Limb (tissue), 2 donors: ENCODE measurements around the gene C6.
A peak's percentile ranks its signal among the peaks of the same experiment; 100 is the strongest.
"Not testable (repeated sequence)": the region's sequence is repeated elsewhere in the genome, so short reads cannot be mapped to it uniquely, and the experiment has no call there.

Experiments used
- DNase-seq, 2 donors: peaks; one replicate each; pipeline ENCODE4 v3.0.0-alpha.2; 2016; ENCODE audit errors: extremely low spot score in 2 of 2

The C6 gene

DNA sequence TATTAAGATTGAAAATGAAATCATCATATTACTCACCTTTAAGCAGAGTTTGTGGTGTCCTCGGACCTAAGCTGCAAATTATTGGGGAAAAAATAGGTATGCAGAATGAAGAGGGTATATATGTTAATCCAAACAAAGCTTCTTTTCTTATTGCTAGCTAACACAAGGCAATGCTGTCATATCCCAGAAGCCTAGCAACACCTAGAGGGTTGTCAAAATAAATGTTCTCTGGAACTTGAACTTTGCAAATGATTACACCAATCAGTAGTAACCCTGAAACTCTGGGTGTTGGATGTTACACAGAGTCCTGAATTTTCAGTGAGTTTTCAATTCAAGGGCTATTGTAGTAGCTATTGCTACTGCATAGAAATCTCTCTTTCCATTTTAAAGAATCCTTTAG lies at the start of gene C6:
TSS of gene C6 (minus strand) at position 193 of the 400 bp plus-strand sequence. CDS start 10,302 bp downstream, outside the sequence.
- no peak for DNase-seq

DNA sequence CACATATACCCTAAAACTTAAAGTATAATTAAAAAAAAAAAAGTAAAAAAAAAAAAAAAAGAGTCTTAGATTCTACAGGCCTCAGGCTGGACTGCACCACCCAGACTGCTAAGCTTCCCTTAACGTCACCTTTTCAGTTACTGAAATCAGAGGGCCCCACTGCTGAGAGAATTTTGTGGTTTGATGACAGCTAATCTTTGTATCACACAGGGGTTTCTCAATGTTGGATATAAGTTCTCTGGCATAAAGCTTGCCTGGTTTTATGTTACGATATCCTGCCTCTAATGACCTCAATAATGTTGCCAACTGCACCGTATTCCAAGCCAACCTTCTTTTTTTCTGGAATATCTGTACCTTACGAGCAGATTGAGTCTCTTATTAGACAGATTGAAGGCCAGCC lies 43.1 kb upstream of the C6 start:
- DNase-seq, result no peak

GRCh38 chr5:41253109-41253508 lies 39.8 kb upstream of the C6 start:
- DNase-seq, result no peak

GRCh38 chr5:41252036-41252435 lies 38.7 kb upstream of the C6 start:
- DNase-seq, result no peak

- DNase-seq, result no peak
These were observed 37.1 kb upstream of the C6 start for GRCh38 chr5:41250351-41250987.

GRCh38 chr5:41247135-41247534 lies 33.8 kb upstream of the C6 start:
- no peak for DNase-seq

DNA sequence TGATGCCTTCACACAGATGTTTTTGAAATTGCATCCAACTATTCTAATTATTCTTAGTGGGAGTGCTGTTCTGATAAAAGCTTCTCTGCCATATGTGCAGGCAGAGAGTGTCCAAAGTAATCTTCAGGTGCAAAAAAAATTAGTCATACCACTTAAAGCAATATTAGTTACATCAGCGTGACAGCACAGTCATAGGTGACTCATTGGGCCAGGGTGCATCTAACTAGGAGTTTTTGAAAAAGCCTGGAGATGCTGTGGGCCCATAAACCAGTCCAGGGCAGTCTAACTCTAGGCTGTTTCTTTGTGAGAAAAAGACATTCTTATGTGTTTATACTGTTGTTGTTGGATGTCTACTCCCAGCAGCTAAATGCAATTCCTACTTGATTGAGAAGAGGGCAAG lies 33.0 kb upstream of the C6 start:
- DNase-seq, result no peak

GRCh38 chr5:41243558-41243957 lies 30.2 kb upstream of the C6 start:
- no peak for DNase-seq

- peak in 1 of 2 donors; percentile 26 for DNase-seq
These were observed 27.7 kb upstream of the C6 start for GRCh38 chr5:41240985-41241384.

- DNase-seq, result no peak
These were observed 27.1 kb upstream of the C6 start for GRCh38 chr5:41240390-41240789.

GRCh38 chr5:41234475-41234874 lies 21.1 kb upstream of the C6 start:
- DNase-seq, result no peak

DNA sequence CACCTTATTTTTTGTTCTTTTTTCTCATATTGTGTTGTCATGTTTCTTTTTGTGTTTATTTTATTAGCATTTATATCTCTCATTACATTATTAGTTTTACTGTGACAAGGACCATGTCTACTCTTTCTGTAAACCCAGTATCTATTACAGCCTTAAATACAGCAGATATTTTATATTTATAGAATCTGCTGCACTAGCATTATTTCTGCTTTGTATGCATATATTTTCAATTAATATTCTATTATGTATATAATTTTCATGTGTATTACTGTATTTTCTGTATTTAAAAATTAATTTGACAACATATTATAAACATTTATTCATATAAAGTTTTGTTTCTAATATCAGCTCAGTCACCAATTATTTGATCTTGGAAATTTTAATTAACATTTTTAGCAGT lies 19.5 kb upstream of the C6 start:
- DNase-seq, result no peak

DNA sequence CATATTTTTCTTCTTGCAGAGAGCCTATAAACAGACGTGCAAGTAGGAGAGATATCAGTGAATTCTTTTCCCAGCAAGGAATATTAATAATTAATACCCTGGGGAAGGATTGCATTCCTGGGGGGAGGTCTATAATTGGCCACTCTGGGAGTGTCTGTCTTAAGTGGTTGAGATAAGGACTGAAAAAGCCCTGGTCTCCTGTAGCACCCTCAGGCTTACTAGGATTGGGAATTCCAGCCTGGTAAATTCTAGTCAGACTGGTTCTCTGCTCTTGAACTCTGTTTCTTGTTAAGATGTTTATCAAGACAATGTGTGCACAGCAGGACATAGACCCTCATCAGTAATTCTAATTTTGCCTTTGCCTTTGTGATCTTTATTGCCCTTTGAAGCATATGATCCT lies 16.9 kb upstream of the C6 start:
- not testable (repeated sequence) for DNase-seq

GRCh38 chr5:41223962-41224361 lies 10.6 kb upstream of the C6 start:
- DNase-seq, result no peak

DNA sequence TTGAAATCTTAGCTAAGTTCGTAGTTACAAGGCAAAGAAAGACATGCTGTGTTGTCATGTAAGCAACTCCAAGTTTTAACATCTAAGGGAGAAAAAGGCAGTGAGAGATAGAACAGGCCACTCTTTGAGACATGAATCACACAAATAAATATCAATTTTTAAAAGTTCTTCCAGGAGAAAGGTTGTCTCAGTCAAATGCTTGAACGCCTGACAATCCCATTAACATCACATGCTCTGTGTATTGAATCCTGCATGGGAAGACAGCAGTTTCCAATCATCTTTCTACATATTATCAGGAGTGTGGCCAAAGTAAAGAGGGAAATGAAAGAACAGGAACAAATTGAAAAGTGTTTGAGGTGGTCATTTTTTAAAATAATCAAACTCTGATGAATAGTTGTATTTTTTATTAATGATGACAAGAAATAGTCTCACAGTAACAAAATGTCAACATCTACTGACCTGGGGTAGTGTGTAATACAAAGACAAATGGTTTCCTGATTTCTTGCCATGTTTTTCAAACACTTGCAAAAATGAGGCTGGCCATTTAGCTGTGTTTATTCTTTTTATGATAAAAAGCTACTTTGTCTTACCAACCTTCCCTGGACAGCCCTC lies 6.4 kb upstream of the C6 start:
- no peak for DNase-seq

GRCh38 chr5:41218929-41219657 lies 5.8 kb upstream of the C6 start:
- no peak for DNase-seq

- no peak for DNase-seq
These were observed 850 bp upstream of the C6 start for GRCh38 chr5:41214182-41214581.

- no peak for DNase-seq
These were observed 397 bp downstream of the C6 start for GRCh38 chr5:41212935-41213334.

DNA sequence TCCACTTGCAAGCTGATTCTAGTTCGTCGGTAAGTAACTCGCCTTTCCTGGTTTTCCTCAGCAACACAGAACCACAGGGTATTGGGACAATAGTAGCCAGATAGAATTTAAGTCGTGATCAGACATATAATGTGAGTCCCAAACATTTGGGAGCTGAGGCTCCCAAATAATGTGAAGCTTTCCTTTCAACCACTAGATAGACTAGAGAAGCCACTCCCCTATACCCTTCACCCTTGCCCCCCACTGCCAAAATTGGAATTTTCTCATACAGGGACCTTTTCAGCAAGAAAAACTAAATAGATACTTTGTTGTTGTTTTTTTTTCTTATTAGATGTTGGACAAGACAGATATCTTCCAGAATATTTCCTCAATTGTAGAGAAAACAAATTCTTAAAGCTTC lies 1.9 kb downstream of the C6 start:
- no peak for DNase-seq

GRCh38 chr5:41205475-41205874 lies 7.9 kb downstream of the C6 start:
- DNase-seq, result not testable (repeated sequence)

GRCh38 chr5:41203033-41203432 lies 10.3 kb downstream of the C6 start:
- DNase-seq, result no peak

- DNase-seq, result no peak
These were observed 12.1 kb downstream of the C6 start for GRCh38 chr5:41201082-41201772.
